Osteocyte (in vitro differentiated cells): Measurements from ENCODE around the gene CLIP1. TPM values are rescaled to one million over a fixed set of nuclear protein-coding genes. Genes with fewer than 3 reads are reported as not detected.

ENCODE experiments used
- DNase-seq: peaks from one replicate; pipeline ENCODE4 v3.0.0; 2021; ENCODE audit warnings: mixed read lengths; ENCODE audit not compliant: unreplicated experiment; ENCODE audit errors: extremely low spot score
- H3K27ac Mint-ChIP-seq: one replicate; pipeline ENCODE4 v1.8.0; 2021; ENCODE audit warnings: mild to moderate bottlenecking, mixed read lengths; ENCODE audit not compliant: unreplicated experiment
- H3K27me3 Mint-ChIP-seq: one replicate; pipeline ENCODE4 v1.8.0; 2021; ENCODE audit warnings: mixed read lengths; ENCODE audit not compliant: unreplicated experiment
- H3K36me3 Mint-ChIP-seq: one replicate; pipeline ENCODE4 v1.8.0; 2021; ENCODE audit warnings: mixed read lengths; ENCODE audit not compliant: unreplicated experiment
- H3K4me1 Mint-ChIP-seq: one replicate; pipeline ENCODE4 v1.8.0; 2021; ENCODE audit warnings: mixed read lengths; ENCODE audit not compliant: unreplicated experiment
- H3K4me3 Mint-ChIP-seq: one replicate; pipeline ENCODE4 v1.8.0; 2021; ENCODE audit warnings: mild to moderate bottlenecking, moderate library complexity, mixed read lengths; ENCODE audit not compliant: unreplicated experiment
- H3K9me3 Mint-ChIP-seq: one replicate; pipeline ENCODE4 v1.8.0; 2021; ENCODE audit warnings: mixed read lengths; ENCODE audit not compliant: unreplicated experiment
- CTCF ChIP-seq: fragments of 200-600 bp; sonication (generic); IDR thresholded peaks from 2 replicates; pipeline ENCODE4 v1.5.0; 2021; ENCODE audit warnings: antibody characterized with exemption, mild to moderate bottlenecking, moderate library complexity
- total RNA-seq: library from RNA; stranded (reverse); gene quantifications from 2 replicates; pipeline ENCODE4 v1.2.1, GENCODE V29; 2021

Gene CLIP1
- total RNA-seq, 1 donor from 2014 or later, result 100.0 TPM

- Mint-ChIP-seq H3K27me3 (no peaks in the 10 kb centered on the region), H3K4me3 (no peak overlapping the region), H3K27ac (peak overlapping the region; percentile 94), H3K9me3 (no peaks in the 10 kb centered on the region), H3K4me1 (peaks cover 45% of the 10 kb centered on the region), H3K36me3 (peaks cover 14% of the 10 kb centered on the region)
- no peak for TF ChIP-seq CTCF
- DNase-seq, result no peak
These were observed 15.7 kb downstream of the CLIP1 start for GRCh38 chr12:122406701-122407164.

- Mint-ChIP-seq H3K36me3 (peaks cover 14% of the 10 kb centered on the region), H3K4me1 (peaks cover 63% of the 10 kb centered on the region), H3K27me3 (no peaks in the 10 kb centered on the region), H3K4me3 (no peak overlapping the region), H3K27ac (no peak overlapping the region), H3K9me3 (no peaks in the 10 kb centered on the region)
- no peak for DNase-seq
- TF ChIP-seq CTCF, result no peak
These were observed 18.6 kb downstream of the CLIP1 start for GRCh38 chr12:122403831-122404230.

- H3K4me3 Mint-ChIP-seq, result no peak overlapping the region
- no peak for DNase-seq
- H3K4me1 Mint-ChIP-seq, result peaks cover 65% of the 10 kb centered on the region
- H3K27ac Mint-ChIP-seq, result peak overlapping the region; percentile 70
- TF ChIP-seq CTCF, result no peak
- peaks cover 14% of the 10 kb centered on the region for H3K36me3 Mint-ChIP-seq
- H3K27me3 Mint-ChIP-seq, result no peaks in the 10 kb centered on the region
- no peaks in the 10 kb centered on the region for H3K9me3 Mint-ChIP-seq
These were observed 19.2 kb downstream of the CLIP1 start for GRCh38 chr12:122403115-122403770.

- peak overlapping the region; percentile 98 for H3K27ac Mint-ChIP-seq
- no peaks in the 10 kb centered on the region for H3K27me3 Mint-ChIP-seq
- TF ChIP-seq CTCF, result no peak
- H3K36me3 Mint-ChIP-seq, result peaks cover 11% of the 10 kb centered on the region
- no peak for DNase-seq
- peaks cover 59% of the 10 kb centered on the region for H3K4me1 Mint-ChIP-seq
- H3K4me3 Mint-ChIP-seq, result no peak overlapping the region
- no peaks in the 10 kb centered on the region for H3K9me3 Mint-ChIP-seq
These were observed 20.2 kb downstream of the CLIP1 start for GRCh38 chr12:122402264-122402663.

GRCh38 chr12:122399592-122400373, 22.7 kb downstream of the CLIP1 start:
- no peaks in the 10 kb centered on the region for H3K9me3 Mint-ChIP-seq
- H3K4me1 Mint-ChIP-seq, result peaks cover 43% of the 10 kb centered on the region
- H3K27ac Mint-ChIP-seq, result peak overlapping the region; percentile 98
- TF ChIP-seq CTCF, result peak; percentile 83
- DNase-seq, result no peak
- peak overlapping the region; percentile 61 for H3K4me3 Mint-ChIP-seq
- peaks cover 15% of the 10 kb centered on the region for H3K36me3 Mint-ChIP-seq
- no peaks in the 10 kb centered on the region for H3K27me3 Mint-ChIP-seq
